GM12873 (cell line): ENCODE data around the gene GEMIN4.

Source experiments
- TF ChIP-seq, protein P1 (sequence below): IDR thresholded peaks from 2 replicates; pipeline ENCODE4 v1.5.1; 2012; ENCODE audit warnings: low read depth, mild to moderate bottlenecking, moderate library complexity, low read length, control low read depth; ENCODE audit not compliant: insufficient read depth; ENCODE audit errors: missing control alignments

Gene GEMIN4

DNA sequence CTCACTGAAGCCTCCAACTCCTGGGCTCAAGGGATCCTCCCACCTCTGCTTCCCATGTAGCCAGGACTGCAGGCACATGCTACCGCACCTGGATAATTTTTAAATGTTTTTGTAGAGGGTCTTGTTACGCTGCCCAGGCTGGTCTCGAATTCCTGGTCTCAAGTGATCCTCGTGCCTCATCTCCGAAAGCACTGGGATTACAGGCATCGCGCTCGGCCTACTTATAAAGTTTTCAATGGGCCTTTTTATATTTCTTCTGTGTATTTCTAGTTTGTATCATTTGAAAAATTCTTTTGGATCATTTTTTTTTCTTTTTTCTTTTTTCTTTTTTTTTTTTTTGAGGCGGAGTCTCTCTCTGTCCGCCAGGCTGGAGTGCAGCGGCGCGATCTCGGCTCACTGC lies 27.0 kb downstream of the GEMIN4 start:
- TF ChIP-seq, protein P1, sequence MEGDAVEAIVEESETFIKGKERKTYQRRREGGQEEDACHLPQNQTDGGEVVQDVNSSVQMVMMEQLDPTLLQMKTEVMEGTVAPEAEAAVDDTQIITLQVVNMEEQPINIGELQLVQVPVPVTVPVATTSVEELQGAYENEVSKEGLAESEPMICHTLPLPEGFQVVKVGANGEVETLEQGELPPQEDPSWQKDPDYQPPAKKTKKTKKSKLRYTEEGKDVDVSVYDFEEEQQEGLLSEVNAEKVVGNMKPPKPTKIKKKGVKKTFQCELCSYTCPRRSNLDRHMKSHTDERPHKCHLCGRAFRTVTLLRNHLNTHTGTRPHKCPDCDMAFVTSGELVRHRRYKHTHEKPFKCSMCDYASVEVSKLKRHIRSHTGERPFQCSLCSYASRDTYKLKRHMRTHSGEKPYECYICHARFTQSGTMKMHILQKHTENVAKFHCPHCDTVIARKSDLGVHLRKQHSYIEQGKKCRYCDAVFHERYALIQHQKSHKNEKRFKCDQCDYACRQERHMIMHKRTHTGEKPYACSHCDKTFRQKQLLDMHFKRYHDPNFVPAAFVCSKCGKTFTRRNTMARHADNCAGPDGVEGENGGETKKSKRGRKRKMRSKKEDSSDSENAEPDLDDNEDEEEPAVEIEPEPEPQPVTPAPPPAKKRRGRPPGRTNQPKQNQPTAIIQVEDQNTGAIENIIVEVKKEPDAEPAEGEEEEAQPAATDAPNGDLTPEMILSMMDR = no peak

DNA sequence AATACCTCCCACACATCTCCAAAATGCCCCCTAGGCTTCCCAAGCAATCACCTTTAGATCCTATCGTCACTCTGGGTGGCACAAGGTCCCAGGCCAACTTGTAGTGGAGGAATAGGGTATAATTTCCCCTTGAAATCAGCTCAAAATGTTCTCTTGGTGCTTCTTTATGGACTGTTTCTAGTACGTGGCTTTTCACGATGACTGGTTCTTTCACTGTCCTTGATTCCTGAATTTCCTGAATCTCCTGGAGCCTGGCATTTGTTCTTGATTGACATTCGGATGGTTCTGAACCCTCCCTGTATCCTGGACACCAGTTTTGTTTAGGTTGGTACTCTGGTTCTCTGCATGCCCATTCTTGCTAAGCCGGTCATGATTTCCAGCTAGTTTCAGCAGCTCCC lies 30.5 kb downstream of the GEMIN4 start:
- TF ChIP-seq, protein P1 = no peak

DNA sequence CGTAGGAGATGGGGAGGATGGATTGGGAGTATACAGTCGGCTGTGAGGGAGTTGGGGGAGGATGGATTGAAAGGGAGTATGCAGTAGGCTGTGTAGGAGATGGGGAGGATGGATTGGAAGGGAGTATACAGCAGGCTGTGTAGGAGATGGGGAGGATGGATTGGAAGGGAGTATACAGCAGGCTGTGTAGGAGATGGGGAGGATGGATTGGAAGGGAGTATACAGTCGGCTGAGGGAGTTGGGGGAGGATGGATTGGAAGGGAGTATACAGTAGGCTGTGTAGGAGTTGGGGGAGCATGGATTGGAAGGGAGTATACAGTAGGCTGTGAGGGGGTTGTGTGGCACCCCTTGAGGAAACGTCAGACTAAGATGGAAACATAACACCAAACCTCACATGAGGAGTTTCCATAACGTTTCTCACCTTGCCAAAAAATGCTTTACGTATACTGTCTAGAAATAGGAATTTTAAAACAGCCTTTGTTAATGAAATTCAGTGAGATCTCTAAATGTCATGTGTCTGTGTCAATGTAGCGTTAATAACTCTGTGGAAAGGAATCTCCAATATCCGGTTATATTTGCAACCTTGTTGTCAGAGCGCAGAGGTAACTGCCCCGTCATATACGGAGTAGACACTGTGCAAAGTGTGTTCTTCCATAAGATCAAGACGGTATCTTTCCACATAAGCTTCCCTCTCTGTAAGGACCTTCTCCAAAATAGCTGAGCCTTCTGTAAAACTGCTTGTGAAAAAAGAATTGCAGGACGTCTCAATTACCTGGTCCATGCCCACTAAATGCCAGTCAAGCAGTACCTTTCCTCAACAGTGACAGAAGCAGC lies 31.1 kb downstream of the GEMIN4 start:
- TF ChIP-seq, protein P1 = no peak

DNA sequence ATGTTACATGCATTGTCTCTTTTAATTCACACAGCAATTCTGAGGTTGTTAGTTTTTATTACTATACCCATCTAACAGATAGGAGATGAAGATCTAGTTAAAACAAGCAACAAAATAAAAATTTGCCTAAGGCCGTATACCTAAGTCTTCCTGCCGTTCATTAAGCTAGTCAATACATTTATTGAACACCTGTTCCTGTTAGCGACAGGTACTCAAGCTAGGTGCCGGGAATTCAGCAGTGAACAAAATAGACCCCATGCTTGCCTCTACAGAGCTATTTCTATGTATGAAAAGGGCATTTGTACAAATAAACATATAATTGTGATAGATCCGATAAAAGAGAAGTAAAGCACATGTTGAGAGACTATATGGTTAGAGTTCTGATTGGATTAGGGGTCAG lies 34.0 kb downstream of the GEMIN4 start:
- TF ChIP-seq, protein P1 = no peak

DNA sequence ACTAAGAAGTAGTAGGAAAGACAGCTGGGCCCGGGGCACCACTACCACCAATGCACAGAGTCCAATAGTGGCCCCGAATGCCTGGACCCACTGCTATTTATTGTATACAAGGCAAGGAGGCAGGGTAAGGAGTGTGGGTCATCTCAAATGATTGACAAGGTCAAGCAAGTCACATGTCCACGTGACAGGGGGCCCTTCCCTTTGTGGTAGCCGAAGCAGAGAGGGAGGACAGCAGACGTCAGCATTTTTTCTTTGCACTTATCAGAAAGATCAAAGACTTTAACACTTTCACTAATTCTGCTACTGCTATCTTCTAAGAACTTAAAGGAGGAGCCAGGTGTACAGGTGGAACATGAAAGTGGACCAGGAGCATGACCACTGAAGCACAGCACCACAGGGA lies 43.9 kb downstream of the GEMIN4 start:
- TF ChIP-seq, protein P1 = no peak

DNA sequence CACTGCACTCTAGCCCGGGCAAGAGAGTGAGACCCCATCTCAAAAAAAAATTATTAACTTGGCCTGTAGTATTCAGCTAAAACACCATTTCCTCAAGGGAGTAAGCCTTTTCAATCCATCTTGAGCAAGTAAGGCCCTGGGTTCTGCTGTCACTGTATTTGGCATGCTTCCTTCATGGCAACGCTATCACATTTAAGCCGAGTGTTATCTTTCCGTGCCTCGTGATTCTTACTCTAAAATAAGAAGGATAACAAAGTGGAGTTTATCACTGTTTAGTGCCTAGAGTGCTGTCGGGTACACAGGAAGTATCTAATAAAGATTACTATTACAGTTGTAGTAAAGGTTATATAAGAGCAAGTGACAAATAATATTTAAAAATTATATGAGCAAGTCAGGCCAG lies 46.2 kb downstream of the GEMIN4 start:
- TF ChIP-seq, protein P1 = no peak

DNA sequence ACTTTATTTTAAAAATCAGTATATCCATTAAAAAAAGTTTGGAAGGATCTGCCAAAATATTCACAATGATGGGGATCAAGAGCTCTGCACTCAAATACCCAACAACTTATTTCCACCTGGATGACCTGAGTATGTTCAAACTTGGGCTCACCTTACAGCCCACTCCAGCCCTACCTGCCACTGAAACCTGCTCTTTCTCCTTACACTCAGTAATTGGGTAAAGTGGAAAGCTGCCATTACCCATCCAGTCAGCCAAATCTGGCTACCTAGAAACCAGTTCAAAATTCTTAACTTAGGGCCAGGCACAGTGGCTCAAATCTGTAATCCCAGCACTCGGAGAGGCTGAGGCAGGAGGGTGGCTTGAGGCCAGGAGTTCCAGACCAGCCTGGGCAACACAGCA lies 47.1 kb downstream of the GEMIN4 start:
- TF ChIP-seq, protein P1 = no peak
